ENCODE results near the gene FRY. TPM values are rescaled to one million over a fixed set of nuclear protein-coding genes. Genes with fewer than 3 reads are reported as not detected.
A peak's percentile ranks its signal among the peaks of the same experiment; 100 is the strongest.

The FRY gene
- total and polyA plus RNA-seq, 2 of the 13 experiments (the other 11 are each of a cell fraction or from before 2014, with no cell fraction given), result 8.2 to 13.1 TPM

DNA sequence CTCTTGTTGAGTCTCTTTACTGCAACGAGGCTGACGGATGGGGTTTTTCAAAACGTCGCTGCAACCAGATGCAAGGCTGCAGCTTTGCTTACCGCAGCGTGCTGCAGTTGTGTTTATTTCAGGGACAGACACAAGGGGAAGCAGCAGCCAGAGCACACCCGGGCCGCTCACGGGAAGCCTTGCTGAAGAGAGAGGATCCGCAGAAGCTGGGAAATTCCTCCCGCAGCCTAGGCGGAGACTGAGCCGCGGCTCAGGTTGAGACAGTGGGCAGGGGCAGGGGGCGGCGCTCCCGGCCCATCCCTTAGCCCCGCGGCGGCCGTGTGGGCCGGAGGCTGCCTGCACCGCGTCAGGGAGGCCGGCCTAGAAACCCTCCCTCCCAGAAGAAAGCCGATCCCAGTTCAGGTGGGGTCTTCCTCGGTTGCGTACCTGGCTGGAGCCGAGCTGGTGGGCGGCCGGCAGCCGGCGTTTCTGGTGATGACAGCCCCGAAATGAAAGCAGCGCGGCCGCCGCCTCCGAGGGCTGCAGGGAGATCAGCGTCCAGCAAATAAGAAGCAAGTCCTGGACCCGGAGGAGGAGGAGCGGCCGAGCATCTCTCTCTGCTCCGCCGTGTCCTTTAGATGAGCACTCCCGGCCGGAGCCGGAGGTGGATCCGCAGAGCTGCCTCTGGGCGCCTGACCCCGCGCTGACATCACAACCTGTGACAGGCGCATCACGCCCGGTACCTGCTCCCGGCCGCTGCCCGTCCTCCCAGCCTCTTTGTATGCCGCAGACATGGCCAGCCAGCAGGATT is at the start of gene FRY (continued):
- TF ChIP-seq ZNF644 (CRISPR knock-in tag; IDR thresholded peaks at IDR 0.05; ENCODE audit: low read depth) (0 out of 2 replicates have a peak, but pooled peaks have one; percentile 12), KMT2A (CRISPR knock-in tag; IDR thresholded peaks at IDR 0.05) (peak; percentile 90), TGIF2 (CRISPR knock-in tag; IDR thresholded peaks at IDR 0.05) (peak; percentile 56; the same call in 1 of the 2 replicates), ZFX (CRISPR knock-in tag; IDR thresholded peaks at IDR 0.05; ENCODE audit: low read depth) (peak; percentile 60), WIZ (CRISPR knock-in tag; IDR thresholded peaks at IDR 0.05) (peak; percentile 41; the same call in 1 of the 2 replicates), GATAD2A (CRISPR knock-in tag; IDR thresholded peaks at IDR 0.05) (peak; percentile 60), AGO1 (IDR thresholded peaks at IDR 0.05; ENCODE audit: low read depth, low read length, poor library complexity, severe bottlenecking) (peak; percentile 54), ZSCAN25 (CRISPR knock-in tag; IDR thresholded peaks at IDR 0.05) (0 out of 2 replicates have a peak, but pooled peaks have one; percentile 18), PHF21A (CRISPR knock-in tag; IDR thresholded peaks at IDR 0.05) (0 out of 2 replicates have a peak, but pooled peaks have one; percentile 25), ZNF790 (CRISPR knock-in tag; IDR thresholded peaks at IDR 0.05; ENCODE audit: borderline replicate concordance) (no peak), ZKSCAN8 (CRISPR knock-in tag; IDR thresholded peaks at IDR 0.05; ENCODE audit: borderline replicate concordance) (0 out of 2 replicates have a peak, but pooled peaks have one; percentile 23), KDM2A (CRISPR knock-in tag; IDR thresholded peaks at IDR 0.05; ENCODE audit: borderline replicate concordance, low read depth) (peak; percentile 57; the same call in 1 of the 2 replicates), TP53 (CRISPR knock-in tag; conservative IDR thresholded peaks at IDR 0.05) (0 out of 2 replicates have a peak, but pooled peaks have one; percentile 31), ZSCAN21 (CRISPR knock-in tag; IDR thresholded peaks at IDR 0.05; ENCODE audit: borderline replicate concordance) (peak; percentile 73), ZNF589 (CRISPR knock-in tag; conservative IDR thresholded peaks at IDR 0.05) (no peak), EED (CRISPR knock-in tag; IDR thresholded peaks at IDR 0.05) (no peak), POLR2G (IDR thresholded peaks at IDR 0.05; ENCODE audit: low read depth, low read length) (peak; percentile 78), ZNF605 (CRISPR knock-in tag; IDR thresholded peaks at IDR 0.05) (peak; percentile 93), SRY (CRISPR knock-in tag; IDR thresholded peaks at IDR 0.05) (0 out of 2 replicates have a peak, but pooled peaks have one; percentile 71), HNF4A (CRISPR knock-in tag; IDR thresholded peaks at IDR 0.05) (peak; percentile 28; the same call in 1 of the 2 replicates), SP140L (CRISPR knock-in tag; IDR thresholded peaks at IDR 0.05; ENCODE audit: borderline replicate concordance) (0 out of 2 replicates have a peak, but pooled peaks have one; percentile 42), RXRB (CRISPR knock-in tag; IDR thresholded peaks at IDR 0.05; ENCODE audit: borderline replicate concordance) (peak; percentile 31; the same call in 1 of the 2 replicates), KAT2B (IDR thresholded peaks at IDR 0.05; ENCODE audit: borderline replicate concordance, low read depth, low read length) (no peak), MBNL3 (CRISPR knock-in tag; conservative IDR thresholded peaks at IDR 0.05) (no peak), NR2F1 (CRISPR knock-in tag; IDR thresholded peaks at IDR 0.05) (peak; percentile 26 to 33; a peak in 1 of 4 replicates)
- TF ChIP-seq, protein P1, sequence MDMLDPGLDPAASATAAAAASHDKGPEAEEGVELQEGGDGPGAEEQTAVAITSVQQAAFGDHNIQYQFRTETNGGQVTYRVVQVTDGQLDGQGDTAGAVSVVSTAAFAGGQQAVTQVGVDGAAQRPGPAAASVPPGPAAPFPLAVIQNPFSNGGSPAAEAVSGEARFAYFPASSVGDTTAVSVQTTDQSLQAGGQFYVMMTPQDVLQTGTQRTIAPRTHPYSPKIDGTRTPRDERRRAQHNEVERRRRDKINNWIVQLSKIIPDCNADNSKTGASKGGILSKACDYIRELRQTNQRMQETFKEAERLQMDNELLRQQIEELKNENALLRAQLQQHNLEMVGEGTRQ (IDR thresholded peaks at IDR 0.05; ENCODE audit: low read depth, low read length), result no peak
- TF ChIP-seq, protein P1 (CRISPR knock-in tag; IDR thresholded peaks at IDR 0.05; ENCODE audit: borderline replicate concordance), result peak; percentile 56; the same call in 1 of the 2 replicates
- TF ChIP-seq, protein P2, sequence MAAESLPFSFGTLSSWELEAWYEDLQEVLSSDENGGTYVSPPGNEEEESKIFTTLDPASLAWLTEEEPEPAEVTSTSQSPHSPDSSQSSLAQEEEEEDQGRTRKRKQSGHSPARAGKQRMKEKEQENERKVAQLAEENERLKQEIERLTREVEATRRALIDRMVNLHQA (CRISPR knock-in tag; IDR thresholded peaks at IDR 0.05), result no peak
- TF ChIP-seq, protein P3, sequence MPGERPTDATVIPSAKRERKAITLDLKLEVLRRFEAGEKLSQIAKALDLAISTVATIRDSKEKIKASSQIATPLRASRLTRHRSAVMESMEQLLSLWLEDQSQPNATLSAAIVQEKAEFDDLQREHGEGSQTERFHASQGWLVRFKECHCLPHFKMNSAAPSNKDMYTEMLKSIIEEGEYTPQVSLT (CRISPR knock-in tag; IDR thresholded peaks at IDR 0.05; ENCODE audit: borderline replicate concordance, low read depth), result no peak

Measured in HepG2 (cell line).